OCI-LY1 (cell line): Measurements from ENCODE around the gene GNB5.

Experiments used
- H2AFZ ChIP-seq: fragments of 200-600 bp; sonication (generic), shearing (Covaris generic); 2 replicates; pipeline ENCODE4 v1.6.0; 2014; ENCODE audit warnings: antibody characterized with exemption, mild to moderate bottlenecking, low read length
- H3F3A ChIP-seq: fragments of 200-600 bp; sonication (generic), shearing (Covaris generic); 2 replicates; pipeline ENCODE4 v1.6.0; 2014; ENCODE audit warnings: mild to moderate bottlenecking, antibody characterized with exemption, low read length, moderate library complexity; ENCODE audit not compliant: insufficient read depth
- H3K27ac ChIP-seq: fragments of 200-600 bp; sonication (generic); 2 replicates; pipeline ENCODE4 v1.5.1; 2014; ENCODE audit warnings: low read length, mixed run types, mild to moderate bottlenecking, low read depth; ENCODE audit not compliant: poor library complexity, severe bottlenecking
- H3K27me3 ChIP-seq: fragments of 200-600 bp; sonication (generic); 2 replicates; pipeline ENCODE4 v1.6.0; 2014; ENCODE audit warnings: antibody characterized with exemption, mild to moderate bottlenecking, low read length, moderate library complexity; ENCODE audit not compliant: insufficient read depth
- H3K36me3 ChIP-seq: fragments of 200-600 bp; sonication (generic); 2 replicates; pipeline ENCODE4 v1.6.1; 2014; ENCODE audit warnings: mild to moderate bottlenecking, antibody characterized with exemption, low read length, moderate library complexity, mixed read lengths; ENCODE audit not compliant: insufficient read depth
- H3K4me1 ChIP-seq: fragments of 200-600 bp; sonication (generic); 2 replicates; pipeline ENCODE4 v1.5.1; 2014; ENCODE audit warnings: mild to moderate bottlenecking, low read length, moderate library complexity; ENCODE audit not compliant: insufficient read depth, severe bottlenecking
- H3K4me2 ChIP-seq: fragments of 200-600 bp; sonication (generic), shearing (Covaris generic); 2 replicates; pipeline ENCODE4 v1.6.1; 2014; ENCODE audit warnings: low read length
- H3K4me3 ChIP-seq: fragments of 200-600 bp; sonication (generic); 2 replicates; pipeline ENCODE4 v1.5.1; 2014; ENCODE audit warnings: low read length, low read depth, mild to moderate bottlenecking, mixed read lengths; ENCODE audit not compliant: poor library complexity, severe bottlenecking
- H3K79me2 ChIP-seq: fragments of 200-600 bp; shearing (Covaris generic); 2 replicates; pipeline ENCODE4 v1.6.1; 2016; ENCODE audit warnings: mixed run types, low read length, mixed read lengths; ENCODE audit not compliant: insufficient read depth
- H3K9ac ChIP-seq: fragments of 200-600 bp; sonication (generic), shearing (Covaris generic); 2 replicates; pipeline ENCODE4 v1.6.1; 2014; ENCODE audit warnings: mild to moderate bottlenecking, low read length, mixed read lengths
- H3K9me2 ChIP-seq: fragments of 200-600 bp; sonication (generic), shearing (Covaris generic); 2 replicates; pipeline ENCODE4 v1.6.1; 2014; ENCODE audit warnings: low read depth, mild to moderate bottlenecking, low read length, mixed read lengths
- H3K9me3 ChIP-seq: fragments of 200-600 bp; shearing (Covaris generic); 2 replicates; pipeline ENCODE4 v1.6.1; 2014; ENCODE audit warnings: low read length, mixed read lengths
- H4K20me1 ChIP-seq: fragments of 200-600 bp; sonication (generic), shearing (Covaris generic); 2 replicates; pipeline ENCODE4 v1.6.0; 2016; ENCODE audit warnings: mild to moderate bottlenecking, low read length; ENCODE audit not compliant: insufficient read depth
- EZH2 ChIP-seq: fragments of 200-600 bp; sonication (generic), shearing (Covaris generic); IDR thresholded peaks from 2 replicates; pipeline ENCODE4 v1.8.0; 2017; ENCODE audit warnings: borderline replicate concordance, mixed run types, mild to moderate bottlenecking, antibody characterized with exemption, low read length, moderate library complexity, mixed read lengths
- TF ChIP-seq, protein P1 (sequence below): fragments of 200-600 bp; sonication (generic), shearing (Covaris generic); IDR thresholded peaks from 2 replicates; pipeline ENCODE4 v1.5.1; 2017; ENCODE audit warnings: mild to moderate bottlenecking, antibody characterized with exemption, low read length, moderate library complexity, mixed read lengths

The GNB5 gene

DNA sequence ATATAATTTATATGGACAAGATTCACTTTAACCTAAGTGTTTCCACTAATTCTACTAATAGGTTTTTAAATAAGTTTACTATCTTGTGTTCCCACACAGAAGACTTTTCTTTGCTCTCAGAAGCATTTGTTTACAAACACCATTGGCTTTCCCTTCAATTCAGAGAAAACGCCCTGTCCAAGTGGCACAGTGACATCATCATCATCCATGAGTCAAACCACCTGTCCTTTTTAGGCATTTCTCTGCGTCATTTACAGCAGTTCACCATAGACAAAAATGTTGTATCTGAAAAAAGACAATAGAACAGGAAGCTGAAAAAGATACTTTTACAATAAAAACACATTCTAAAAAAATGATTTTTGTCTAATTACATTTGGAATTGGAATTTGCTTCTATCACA is 69.3 kb downstream of the GNB5 start:
- no peak overlapping the region for H3K27ac ChIP-seq
- TF ChIP-seq, protein P1, sequence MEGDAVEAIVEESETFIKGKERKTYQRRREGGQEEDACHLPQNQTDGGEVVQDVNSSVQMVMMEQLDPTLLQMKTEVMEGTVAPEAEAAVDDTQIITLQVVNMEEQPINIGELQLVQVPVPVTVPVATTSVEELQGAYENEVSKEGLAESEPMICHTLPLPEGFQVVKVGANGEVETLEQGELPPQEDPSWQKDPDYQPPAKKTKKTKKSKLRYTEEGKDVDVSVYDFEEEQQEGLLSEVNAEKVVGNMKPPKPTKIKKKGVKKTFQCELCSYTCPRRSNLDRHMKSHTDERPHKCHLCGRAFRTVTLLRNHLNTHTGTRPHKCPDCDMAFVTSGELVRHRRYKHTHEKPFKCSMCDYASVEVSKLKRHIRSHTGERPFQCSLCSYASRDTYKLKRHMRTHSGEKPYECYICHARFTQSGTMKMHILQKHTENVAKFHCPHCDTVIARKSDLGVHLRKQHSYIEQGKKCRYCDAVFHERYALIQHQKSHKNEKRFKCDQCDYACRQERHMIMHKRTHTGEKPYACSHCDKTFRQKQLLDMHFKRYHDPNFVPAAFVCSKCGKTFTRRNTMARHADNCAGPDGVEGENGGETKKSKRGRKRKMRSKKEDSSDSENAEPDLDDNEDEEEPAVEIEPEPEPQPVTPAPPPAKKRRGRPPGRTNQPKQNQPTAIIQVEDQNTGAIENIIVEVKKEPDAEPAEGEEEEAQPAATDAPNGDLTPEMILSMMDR, result no peak
- no peak for TF ChIP-seq EZH2

DNA sequence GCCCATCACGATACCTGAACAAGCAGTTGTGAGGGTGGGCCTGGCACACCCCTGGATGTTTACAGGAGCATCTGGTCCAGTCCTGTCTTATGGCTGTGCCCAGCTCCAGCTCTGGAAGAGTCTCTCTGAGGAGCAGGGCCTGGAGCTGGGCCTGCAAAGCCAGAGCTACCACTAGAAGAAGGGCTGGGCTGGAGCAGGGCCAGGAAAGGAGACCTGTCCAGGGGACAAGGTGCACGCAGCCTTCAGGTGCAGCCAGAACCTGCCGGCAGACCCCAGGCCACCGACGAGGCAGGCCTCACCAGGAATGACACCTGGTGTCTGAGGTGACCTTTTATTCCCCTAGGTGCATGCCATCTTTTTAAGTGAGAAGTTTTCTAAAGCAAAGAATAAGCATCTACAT is 70.2 kb downstream of the GNB5 start:
- Histone ChIP-seq H4K20me1 (no peaks in the 10 kb centered on the region), H3F3A (no peaks in the 10 kb centered on the region), H3K27ac (no peak overlapping the region), H2AFZ (no peak overlapping the region), H3K36me3 (peaks cover 19% of the 10 kb centered on the region; the same call in 1 of the 2 replicates), H3K9me2 (no peaks in the 10 kb centered on the region), H3K4me1 (no peaks in the 10 kb centered on the region), H3K4me2 (no peak overlapping the region), H3K79me2 (no peaks in the 10 kb centered on the region), H3K27me3 (no peaks in the 10 kb centered on the region), H3K9ac (no peak overlapping the region), H3K9me3 (no peaks in the 10 kb centered on the region), H3K4me3 (no peak overlapping the region)
- TF ChIP-seq EZH2, result no peak
- TF ChIP-seq, protein P1, result no peak

More for the DNA sequence above, 69.3 kb downstream of the GNB5 start:
- Histone ChIP-seq H2AFZ (no peak overlapping the region), H3K4me1 (no peaks in the 10 kb centered on the region), H3F3A (no peaks in the 10 kb centered on the region), H3K36me3 (peaks cover 22% of the 10 kb centered on the region; the same call in 1 of the 2 replicates), H3K79me2 (no peaks in the 10 kb centered on the region), H3K4me3 (no peak overlapping the region), H3K9ac (no peak overlapping the region), H3K9me2 (no peaks in the 10 kb centered on the region), H3K4me2 (no peak overlapping the region), H4K20me1 (no peaks in the 10 kb centered on the region), H3K27me3 (no peaks in the 10 kb centered on the region), H3K9me3 (no peaks in the 10 kb centered on the region)

DNA sequence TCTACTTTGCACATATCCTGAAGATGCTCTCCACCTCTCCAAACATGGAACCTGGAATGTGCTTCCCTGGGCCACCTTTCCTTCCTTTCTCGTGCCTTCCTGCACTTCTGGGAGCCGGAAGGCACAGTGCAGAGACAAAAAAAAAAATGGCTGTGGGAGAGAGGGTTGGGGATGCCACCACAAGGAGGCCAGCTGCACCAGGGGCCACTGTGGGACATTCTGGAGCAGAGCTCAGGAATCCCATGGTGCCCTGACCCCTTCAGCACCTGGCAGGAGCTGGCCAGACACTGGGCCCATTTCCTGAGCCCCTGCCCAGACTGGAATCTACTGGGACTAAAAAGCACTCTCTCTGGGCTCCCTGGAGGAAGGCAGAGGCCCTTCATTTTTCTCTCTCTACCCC is 70.7 kb downstream of the GNB5 start:
- H4K20me1 ChIP-seq, result no peaks in the 10 kb centered on the region
- no peaks in the 10 kb centered on the region for H3K79me2 ChIP-seq
- no peaks in the 10 kb centered on the region for H3K9me3 ChIP-seq
- H3K4me3 ChIP-seq, result no peak overlapping the region
- no peak overlapping the region for H2AFZ ChIP-seq
- H3K9me2 ChIP-seq, result no peaks in the 10 kb centered on the region
- no peak overlapping the region for H3K4me2 ChIP-seq
- no peak overlapping the region for H3K27ac ChIP-seq
- TF ChIP-seq EZH2, result no peak
- TF ChIP-seq, protein P1, result no peak
- H3F3A ChIP-seq, result no peaks in the 10 kb centered on the region
- peaks cover 14% of the 10 kb centered on the region; the same call in 1 of the 2 replicates for H3K36me3 ChIP-seq
- H3K9ac ChIP-seq, result no peak overlapping the region
- no peaks in the 10 kb centered on the region for H3K27me3 ChIP-seq
- H3K4me1 ChIP-seq, result no peaks in the 10 kb centered on the region
